ENCODE data around the gene SLC26A1.
A peak's percentile ranks its signal among the peaks of the same experiment; 100 is the strongest.

Gene SLC26A1

DNA sequence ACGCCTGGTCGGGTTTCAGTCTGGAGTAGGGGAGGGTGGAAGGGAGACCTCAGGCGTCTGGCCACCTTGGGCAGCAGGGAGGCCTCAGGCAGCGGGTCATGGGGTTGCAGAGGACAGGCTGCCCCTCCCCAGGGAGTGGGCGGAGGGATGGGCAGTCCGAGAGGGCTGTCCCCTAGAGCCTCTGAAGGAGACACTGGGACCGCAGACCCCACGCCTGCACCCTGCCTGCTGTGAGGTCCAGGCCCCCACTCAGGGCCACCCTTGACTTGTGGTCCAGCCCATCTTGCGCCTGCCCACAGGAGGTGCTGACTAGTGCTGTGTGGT, 34.7 kb upstream of the SLC26A1 start:
- no peak for DNase-seq

DNA sequence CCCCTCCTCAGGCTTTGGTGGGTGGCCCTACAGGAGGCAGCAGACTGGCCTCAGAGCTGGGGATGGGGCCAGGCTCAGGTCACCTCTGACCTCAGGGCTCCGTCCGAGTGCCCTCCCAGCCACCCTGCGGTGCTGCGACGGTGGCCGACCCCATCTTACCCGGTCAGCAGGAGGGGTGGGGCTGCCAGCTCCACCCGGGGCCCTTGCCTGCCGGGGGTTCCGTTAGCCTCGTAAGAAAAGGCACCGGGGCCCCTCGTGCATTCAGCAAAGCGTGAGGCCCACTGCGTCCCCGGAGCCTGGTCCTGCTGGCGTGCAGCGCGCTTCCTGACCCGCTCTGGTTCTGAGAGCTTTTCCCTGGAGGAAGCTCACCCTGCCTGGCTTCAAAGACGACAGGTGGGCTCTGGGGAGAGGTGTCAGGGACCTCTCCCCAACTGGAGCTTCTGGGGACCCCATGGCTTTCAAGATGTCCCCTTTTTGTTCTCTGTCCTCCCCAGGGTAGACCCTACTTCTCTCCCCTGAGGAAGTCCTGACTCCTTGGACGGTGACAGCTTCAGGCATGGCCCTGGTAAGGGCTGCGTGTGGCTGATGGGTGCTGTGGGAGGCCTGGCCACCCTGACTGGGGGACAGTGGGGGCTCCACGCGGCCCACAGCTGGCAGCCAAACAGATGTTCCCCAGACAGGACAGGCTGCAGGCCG, 34.2 kb upstream of the SLC26A1 start:
- no peak for DNase-seq

DNA sequence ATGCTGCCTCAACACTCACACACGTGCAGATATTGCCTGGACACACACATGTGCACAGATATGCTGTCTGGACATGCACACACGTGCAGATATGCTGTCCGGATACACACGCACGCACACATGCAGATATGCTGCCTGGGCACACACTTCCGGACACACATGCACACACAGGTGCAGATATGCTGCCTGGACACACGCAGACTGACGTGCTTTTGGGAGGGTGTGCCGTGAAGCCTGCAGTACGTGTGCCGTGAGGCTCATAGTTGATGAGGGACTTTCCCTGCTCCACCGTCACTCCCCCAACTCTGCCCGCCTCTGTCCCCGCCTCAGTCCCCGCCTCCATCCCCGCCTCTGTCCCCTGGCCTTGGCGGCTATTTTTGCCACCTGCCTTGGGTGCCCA, 32.9 kb upstream of the SLC26A1 start:
- peak; percentile 33 for DNase-seq

DNA sequence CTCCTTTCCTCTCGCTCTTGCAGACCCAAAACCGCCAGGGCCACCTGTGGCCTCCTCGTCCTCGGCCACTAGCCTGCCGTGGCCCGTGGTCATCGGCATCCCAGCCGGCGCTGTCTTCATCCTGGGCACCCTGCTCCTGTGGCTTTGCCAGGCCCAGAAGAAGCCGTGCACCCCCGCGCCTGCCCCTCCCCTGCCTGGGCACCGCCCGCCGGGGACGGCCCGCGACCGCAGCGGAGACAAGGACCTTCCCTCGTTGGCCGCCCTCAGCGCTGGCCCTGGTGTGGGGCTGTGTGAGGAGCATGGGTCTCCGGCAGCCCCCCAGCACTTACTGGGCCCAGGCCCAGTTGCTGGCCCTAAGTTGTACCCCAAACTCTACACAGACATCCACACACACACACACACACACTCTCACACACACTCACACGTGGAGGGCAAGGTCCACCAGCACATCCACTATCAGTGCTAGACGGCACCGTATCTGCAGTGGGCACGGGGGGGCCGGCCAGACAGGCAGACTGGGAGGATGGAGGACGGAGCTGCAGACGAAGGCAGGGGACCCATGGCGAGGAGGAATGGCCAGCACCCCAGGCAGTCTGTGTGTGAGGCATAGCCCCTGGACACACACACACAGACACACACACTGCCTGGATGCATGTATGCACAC, 31.8 kb upstream of the SLC26A1 start:
- no peak for DNase-seq

DNA sequence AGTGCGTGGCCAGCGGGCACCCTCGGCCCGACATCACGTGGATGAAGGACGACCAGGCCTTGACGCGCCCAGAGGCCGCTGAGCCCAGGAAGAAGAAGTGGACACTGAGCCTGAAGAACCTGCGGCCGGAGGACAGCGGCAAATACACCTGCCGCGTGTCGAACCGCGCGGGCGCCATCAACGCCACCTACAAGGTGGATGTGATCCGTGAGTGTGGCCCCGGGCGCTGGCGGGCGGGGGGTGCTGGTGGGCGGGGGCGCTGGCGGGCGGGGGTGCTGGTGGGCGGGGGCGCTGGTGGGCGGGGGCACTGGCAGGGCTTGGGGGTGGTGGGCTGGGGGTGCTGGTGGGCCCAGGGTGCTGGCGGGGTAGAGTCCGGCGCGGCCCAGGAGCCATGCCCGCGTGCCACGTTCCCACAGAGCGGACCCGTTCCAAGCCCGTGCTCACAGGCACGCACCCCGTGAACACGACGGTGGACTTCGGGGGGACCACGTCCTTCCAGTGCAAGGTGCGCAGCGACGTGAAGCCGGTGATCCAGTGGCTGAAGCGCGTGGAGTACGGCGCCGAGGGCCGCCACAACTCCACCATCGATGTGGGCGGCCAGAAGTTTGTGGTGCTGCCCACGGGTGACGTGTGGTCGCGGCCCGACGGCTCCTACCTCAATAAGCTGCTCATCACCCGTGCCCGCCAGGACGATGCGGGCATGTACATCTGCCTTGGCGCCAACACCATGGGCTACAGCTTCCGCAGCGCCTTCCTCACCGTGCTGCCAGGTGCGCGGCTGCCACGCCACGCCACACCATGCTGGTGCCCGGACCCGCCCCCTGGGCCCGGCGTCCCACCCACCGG, 30.9 kb upstream of the SLC26A1 start:
- no peak for DNase-seq

DNA sequence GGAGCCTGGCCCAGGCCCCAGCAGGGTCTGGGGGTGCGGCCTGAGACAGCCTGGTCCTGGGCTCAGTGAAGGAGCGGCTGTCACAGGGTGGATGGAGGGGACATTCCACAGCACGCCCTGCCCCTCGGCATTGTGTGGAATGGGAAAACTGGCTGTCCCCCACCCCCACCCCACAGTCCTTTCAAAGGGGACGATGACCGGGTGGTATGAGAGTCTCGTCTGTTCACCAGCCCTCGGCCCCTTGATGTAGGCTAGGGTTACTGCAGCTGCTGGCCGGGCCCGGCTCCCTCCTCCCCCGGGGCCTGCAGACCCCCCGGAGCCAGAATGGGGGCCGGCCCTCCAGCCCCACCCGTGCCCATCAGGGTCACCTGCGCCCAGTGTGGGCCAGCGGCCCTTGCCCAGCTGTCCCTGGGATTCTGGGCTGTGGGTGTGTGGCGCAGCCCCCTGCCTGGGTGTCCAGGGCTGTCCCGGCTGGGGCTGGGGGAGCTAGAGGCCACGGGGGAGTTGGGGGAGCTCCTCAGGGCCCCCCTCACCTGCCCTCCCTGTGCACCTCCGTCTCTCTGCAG, 30.0 kb upstream of the SLC26A1 start:
- no peak for DNase-seq

DNA sequence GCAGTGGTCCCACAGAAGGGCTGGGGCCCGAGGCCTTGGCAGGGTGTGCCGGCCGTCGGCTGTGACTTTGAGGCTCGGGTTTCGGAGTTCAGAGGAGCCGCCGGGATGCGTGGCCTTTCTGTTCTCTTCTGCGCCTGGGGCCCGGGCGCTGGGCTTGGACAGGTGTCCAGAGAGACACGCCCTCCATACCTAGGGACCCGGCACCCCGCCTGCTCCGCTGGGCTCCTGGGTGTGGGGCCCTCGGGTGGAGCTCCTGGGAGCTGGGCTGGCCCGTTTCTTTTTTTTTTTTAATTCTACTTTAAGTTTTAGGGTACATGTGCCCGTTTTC, 29.5 kb upstream of the SLC26A1 start:
- DNase-seq = no peak

DNA sequence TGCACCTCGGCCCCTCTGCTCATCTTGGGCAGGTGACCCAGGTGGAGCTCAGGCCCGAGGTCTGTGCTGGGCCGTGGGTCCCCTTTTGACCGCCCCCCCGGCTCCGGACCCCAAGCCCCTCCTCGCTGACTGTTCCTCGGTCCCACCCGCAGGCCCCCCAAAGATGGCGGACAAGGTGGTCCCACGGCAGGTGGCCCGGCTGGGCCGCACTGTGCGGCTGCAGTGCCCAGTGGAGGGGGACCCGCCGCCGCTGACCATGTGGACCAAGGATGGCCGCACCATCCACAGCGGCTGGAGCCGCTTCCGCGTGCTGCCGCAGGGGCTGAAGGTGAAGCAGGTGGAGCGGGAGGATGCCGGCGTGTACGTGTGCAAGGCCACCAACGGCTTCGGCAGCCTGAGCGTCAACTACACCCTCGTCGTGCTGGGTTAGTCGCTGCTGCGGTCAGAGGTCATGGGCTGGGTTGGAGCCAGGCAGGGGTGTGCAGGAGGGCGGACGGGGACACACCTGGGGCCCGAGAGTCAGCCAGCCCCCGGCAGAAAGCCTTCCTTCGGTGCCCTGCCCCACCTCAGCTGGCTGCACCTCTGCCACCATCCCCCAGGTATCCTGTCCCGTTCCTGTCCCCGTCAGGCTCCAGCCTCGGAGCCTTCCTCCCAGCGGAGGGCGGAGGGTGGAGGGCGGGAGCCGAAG, 29.0 kb upstream of the SLC26A1 start:
- no peak for DNase-seq

DNA sequence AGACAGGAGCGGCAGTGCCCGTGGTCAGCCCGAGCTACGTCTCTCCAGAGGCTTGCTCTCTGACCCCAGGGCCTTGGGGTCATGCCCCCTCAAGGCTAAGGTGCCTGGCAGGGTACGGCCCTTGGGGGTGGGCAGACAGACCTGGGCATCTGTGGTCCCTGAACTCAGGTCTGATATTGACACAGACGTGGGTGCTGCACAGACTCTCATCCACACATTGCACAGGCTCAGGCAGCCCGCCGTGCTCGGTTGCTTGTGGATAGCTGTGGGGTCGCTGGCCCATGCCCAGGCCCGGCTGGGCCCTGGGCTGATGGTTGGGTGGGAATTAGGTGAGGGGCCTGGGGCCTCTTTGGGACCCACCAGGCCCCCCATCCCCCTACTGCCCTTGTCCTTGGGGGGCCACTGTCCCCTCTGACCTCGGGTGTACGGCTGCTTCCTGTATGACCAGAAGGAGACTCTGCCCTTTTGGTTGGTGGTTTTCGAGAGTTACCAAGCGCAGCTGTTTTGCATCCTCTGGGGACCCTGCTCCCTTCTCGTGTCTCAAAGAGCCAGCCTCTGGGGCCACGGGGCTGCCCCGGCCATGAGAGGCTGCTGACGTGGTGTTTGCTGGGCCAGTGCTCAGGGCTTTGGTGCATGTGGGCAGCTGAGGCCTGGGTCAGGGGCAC, 28.3 kb upstream of the SLC26A1 start:
- DNase-seq = no peak

DNA sequence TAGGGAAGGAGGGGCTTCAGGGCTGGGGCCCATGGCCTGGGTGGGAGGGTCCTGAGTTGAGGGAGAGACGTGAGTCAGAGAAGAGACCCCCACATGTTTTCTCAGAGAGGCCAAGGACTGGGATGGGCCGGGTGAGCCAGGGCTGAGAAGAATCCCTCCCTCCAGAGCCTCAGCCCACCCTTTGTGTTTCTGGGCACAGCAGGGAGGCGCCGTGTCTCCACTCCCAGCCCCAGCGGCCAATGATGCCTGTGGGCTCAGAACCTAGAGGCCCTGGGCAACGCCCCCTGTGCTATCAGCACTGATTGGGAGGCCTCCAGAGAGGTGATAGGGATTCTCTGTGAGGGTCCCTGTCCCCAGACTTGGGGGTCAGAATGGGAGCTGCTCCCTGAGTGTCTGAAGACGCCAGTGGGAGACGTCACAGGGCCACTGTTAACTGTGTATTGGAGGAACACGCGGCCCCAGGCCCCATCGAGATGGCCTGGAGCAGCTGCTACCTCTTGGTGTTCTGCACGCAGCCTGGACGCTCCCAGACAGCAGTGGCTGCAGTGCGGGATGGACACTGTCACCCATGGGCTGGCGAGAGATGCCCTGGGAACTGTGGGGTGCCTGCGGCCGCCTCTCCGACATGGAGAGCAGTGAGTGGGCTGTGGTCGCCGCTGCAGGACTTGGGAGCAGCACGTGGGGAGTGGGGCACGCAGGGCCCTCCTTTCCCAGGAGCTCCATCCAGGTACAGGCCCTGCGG, 26.7 kb upstream of the SLC26A1 start:
- DNase-seq = no peak

DNA sequence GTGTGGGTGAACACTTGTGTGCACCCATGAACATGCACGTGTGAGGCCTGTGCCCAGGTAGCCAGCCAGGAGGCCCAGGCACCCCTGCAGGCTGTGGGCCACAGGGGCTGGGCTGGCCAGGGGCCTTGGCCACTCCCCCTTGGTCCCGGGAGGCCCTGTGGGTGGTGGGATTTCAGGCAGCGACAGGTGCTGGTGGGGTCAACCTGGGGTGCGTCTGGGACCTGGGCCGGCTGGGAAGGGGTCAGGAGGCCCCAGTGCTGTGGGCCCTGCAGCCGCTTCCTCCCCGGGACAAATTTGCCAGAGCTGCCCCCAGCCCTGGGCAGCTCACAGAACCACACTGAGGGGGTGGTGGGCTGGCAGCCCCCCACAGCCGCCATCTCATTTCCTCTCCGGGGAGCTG, 26.1 kb upstream of the SLC26A1 start:
- DNase-seq = no peak

DNA sequence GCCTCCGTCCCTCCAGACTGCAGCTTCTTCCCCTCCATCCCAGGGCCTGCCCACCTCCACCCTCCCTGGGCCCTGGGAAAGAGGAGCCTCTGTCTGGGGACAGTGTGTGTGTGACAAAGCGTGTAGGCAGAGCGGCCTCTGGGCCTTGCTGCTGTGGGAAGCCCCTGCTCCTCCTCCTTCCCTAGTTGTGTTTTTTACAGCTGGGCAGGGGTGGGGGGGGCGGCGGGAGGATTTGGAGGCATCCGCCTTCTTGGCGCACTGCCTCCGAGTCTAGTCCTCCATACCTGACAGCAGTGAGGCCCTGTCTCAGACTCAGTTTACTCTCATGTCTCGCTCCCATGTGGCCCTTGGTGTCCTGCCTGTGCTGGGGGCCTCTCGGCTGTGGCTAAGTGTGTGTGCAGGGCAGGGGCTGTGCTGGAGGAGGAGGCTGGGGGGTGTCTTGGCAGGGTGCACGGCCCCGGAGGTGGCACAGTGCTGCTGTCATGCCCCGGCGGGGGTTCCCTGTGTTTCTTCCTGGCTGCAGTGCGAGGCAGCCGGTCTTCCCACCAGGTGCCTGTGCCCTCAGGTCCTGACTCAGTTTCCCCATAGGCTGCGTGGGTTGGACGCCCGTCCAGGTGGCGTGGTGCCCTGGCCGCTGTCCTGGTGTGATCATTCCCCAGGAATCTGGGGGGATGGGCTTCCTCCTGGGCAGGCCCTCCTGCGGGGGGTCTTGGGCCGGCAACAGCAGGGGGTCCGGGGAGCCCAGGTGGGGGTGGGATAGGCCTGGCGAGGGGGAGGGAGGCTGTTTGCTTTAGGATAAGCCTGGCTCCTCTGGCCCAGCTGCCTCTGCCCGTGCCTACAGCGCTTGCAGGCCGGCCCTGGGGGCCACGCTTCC, 25.2 kb upstream of the SLC26A1 start:
- DNase-seq = no peak

DNA sequence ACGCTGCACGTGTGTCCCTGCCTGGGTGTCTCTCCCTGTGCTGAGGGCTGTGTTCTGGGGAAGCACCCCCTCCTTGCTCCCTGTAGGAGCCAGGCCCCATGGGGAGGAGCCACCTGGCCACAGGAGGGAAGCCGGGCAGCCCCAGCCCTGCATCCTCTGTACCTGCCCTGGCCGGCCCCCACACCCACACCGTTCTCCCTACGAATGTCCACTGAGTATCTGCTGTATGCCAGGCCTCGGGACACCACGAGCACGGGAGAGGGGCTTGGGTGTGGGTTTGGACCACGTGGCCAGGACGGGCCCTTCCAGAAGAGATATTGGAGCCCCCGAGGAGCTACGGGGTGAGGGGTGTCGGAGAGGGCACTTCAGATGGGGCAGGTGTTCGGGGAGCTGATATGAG, 24.5 kb upstream of the SLC26A1 start:
- DNase-seq = no peak

DNA sequence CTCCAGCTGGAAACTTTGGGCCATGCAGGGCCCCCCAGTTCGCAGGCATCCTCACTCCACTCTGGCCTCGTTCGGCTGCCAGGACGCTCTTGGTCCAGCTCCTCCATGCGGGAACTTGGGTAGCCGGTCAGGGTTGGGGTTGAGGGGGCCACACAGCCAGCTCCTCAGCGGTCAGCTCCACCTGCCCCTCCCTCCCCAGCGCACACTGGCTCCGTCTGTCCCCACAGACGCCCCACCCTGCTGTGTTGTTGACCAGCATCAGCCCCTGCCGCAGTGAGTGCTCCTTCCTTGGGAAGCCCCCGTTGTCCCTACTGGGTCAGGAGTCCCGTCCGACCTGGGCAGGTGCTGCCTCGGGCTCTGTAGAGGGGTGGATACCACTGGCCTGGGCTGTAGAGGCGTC, 24.0 kb upstream of the SLC26A1 start:
- no peak for DNase-seq

DNA sequence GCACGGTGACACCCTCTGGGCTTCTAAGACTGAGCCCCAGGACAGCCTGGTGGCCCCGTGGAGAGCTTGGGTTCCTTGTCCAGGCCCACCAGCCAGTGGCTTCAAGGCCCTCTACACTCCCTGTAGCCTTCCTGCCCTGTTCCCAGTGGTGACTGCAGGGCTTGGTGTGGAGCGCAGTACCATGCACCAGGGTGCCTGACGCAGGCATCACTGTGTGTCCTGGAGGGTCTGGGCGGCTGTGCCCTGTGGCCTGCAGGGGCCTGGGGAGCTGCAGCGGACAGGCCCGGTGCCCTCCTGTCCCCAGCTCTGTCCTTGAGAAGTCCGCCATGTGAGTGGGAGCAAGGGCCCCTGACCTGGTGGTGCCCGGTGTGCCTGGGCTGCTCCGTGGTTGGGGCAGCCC, 22.5 kb upstream of the SLC26A1 start:
- DNase-seq = no peak

DNA sequence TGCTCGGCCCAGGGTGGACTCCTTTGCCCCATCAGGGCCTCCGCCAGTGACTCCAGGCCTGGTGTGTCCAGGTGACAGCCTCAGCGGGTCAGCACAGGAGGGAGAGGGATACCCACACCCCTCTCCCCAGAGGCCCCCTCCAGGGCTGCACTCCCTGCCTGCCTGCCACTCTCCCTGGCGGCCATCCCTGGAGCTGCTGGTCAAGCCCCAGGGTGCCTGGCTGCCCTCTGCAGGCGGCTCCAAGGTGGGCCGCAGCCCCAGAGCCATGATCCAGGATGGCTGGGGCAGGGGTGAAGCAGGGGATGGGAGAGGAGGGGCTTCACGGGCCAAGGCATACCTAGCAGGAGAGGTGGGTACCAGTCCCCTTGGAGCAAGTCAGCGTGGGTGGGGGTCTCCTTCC, 22.0 kb upstream of the SLC26A1 start:
- DNase-seq = no peak

DNA sequence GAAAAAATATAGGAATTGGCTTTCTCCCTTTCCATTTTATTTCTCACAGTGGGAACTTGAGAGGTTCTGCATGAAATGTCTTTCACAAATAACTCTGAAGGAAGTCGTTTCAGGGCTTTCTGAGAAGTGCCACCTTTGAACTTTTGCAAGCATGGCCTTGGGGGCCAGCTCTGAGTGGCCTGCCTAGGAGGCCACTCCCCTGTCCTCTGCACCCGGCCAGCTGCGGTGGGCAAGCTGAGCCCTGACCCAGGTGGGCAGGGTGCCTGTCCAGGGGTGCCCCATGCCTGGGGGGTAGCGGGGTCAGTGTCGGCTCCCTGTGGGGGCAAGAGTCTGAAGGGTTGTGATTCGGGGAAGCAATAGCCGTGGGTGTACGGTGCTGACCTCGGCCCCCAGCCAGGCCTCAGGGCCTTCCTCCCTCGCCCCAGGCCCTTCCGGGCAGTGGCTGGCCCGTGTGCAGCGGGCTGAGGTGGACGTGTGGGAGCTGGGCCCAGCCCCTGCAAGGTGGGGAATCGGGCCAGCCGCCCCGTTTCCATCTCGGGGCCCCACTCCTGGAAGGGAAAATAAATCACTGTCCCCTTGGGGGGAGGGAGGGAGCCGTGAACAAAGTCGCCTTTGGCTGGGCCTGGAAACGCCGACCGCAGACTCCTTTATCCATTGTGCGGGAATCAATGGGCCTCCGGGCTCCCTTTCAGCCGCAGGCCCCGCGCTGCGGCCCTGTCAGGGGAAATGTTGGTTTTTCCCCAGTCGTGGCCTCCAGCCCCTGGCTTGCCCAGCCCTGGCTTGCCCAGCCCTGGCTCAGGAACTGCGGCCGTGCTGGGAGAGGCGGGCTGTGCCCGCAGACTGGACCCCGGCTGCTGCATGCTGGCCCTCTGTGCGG, 21.3 kb upstream of the SLC26A1 start:
- DNase-seq = no peak

DNA sequence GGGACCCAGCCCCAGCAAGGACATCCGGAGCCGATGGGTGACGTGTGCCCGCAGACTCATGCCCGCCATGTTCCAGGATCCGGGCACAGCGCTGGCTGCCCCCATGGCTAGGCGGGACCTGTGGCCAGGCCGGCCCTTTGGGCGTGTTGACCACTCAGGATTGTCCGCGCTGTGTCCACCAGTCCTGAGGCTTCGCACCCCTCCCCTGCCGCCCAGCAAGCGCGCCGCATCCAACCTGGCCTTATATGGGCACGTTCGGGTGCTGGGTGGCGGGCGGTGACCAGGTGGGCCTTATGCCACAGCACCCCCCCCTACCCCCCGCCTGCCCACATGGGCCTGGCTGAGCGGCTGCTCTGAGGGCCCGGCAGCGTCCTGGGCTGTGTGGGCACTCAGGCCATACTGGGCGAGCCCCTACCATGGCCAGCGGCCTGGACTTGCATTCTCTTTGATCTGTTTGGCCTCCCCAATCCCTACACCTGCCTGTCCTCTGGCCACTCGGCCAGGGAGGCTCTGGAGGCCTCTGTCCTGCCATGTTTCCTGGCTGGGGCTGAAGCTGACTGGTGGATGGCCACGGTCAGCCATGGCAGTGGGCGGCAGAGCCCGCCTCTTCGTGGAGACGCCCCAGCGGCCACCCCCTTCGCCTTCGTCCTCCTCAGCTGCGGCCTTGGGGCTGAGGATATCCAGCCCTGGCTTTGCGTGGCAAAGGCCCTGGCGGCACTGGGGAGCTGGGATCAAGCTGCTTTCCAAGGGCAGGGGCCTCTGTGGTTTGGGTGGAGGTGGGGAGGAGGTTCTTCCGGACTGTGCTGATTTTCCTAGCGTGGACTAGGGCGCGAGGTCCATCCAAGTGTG, 20.2 kb upstream of the SLC26A1 start:
- DNase-seq = no peak

Data from activated CD4-positive, alpha-beta T cell treated with anti-CD3 and anti-CD28 coated beads, Interleukin-2, amount 50 U/mL, for 1 hour (primary cell).